Neural crest cell (in vitro differentiated cells): ENCODE data around the gene NEIL1. TPM values are rescaled to one million over a fixed set of nuclear protein-coding genes. Genes with fewer than 3 reads are reported as not detected.
"Not testable (repeated sequence)": the region's sequence is repeated elsewhere in the genome, so short reads cannot be mapped to it uniquely, and the experiment has no call there.

Experiments used
- DNase-seq: peaks from one replicate; pipeline ENCODE4 v3.0.0; 2021; ENCODE audit warnings: low read depth, mixed read lengths, low spot score
- H3K27ac Mint-ChIP-seq: one replicate; pipeline ENCODE4 v1.8.0; 2021; ENCODE audit warnings: mild to moderate bottlenecking, mixed read lengths; ENCODE audit not compliant: unreplicated experiment
- H3K27me3 Mint-ChIP-seq: 2 replicates; pipeline ENCODE4 v1.8.0; 2021; ENCODE audit warnings: low read depth, mild to moderate bottlenecking, mixed read lengths
- H3K36me3 Mint-ChIP-seq: 2 replicates; pipeline ENCODE4 v1.8.0; 2021; ENCODE audit warnings: low read depth, mild to moderate bottlenecking, mixed read lengths
- H3K4me1 Mint-ChIP-seq: 2 replicates; pipeline ENCODE4 v1.8.0; 2021; ENCODE audit warnings: mixed read lengths
- H3K4me3 Mint-ChIP-seq: one replicate; pipeline ENCODE4 v1.8.0; 2021; ENCODE audit warnings: mild to moderate bottlenecking, mixed read lengths
- H3K9me3 Mint-ChIP-seq: 2 replicates; pipeline ENCODE4 v1.8.0; 2021; ENCODE audit warnings: mixed read lengths
- CTCF ChIP-seq: fragments of 200-600 bp; sonication (generic); conservative IDR thresholded peaks from 2 replicates; pipeline ENCODE4 v1.5.0; 2021; ENCODE audit warnings: antibody characterized with exemption, mild to moderate bottlenecking
- total RNA-seq: library from RNA; stranded (reverse); gene quantifications from 2 replicates; pipeline ENCODE4 v1.2.1, GENCODE V29; 2021

Gene NEIL1
- total RNA-seq, 1 donor from 2014 or later = 20.4 TPM

- no peak overlapping the region for H3K27ac Mint-ChIP-seq
- DNase-seq = peak; percentile 25
- peak; percentile 65 for TF ChIP-seq CTCF
- H3K4me1 Mint-ChIP-seq = peaks cover 10% of the 10 kb centered on the region
- peaks cover 60% of the 10 kb centered on the region for H3K27me3 Mint-ChIP-seq
- H3K9me3 Mint-ChIP-seq = no peaks in the 10 kb centered on the region
- no peak overlapping the region for H3K4me3 Mint-ChIP-seq
- no peaks in the 10 kb centered on the region for H3K36me3 Mint-ChIP-seq
Measured at GRCh38 chr15:75307778-75308390, 39.0 kb upstream of the NEIL1 start.

DNA sequence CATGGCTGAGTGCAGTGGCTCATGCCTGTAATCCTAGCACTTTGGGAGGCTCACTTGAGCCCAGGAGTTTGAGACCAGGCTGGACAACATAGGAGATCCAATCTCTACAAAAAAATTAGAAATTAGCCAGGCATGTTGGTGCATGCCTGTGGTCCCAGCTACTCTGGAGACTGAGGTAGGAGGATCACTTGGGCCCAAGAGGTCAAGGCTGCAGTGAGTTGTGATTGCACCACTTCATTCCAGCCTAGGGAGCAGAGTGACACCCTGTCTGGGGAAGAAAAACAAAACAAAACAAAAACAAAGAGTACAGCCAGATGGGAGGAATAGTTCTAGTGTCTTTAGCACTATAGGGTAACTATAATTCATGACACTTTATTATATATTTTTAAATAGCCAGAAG lies 37.1 kb upstream of the NEIL1 start:
- no peak for TF ChIP-seq CTCF
- H3K27me3 Mint-ChIP-seq = peaks cover 49% of the 10 kb centered on the region
- H3K4me1 Mint-ChIP-seq = peaks cover 10% of the 10 kb centered on the region
- H3K4me3 Mint-ChIP-seq = no peak overlapping the region
- H3K27ac Mint-ChIP-seq = no peak overlapping the region
- no peaks in the 10 kb centered on the region for H3K36me3 Mint-ChIP-seq
- no peaks in the 10 kb centered on the region for H3K9me3 Mint-ChIP-seq
- no peak for DNase-seq

GRCh38 chr15:75312548-75312947 lies 34.3 kb upstream of the NEIL1 start:
- H3K4me3 Mint-ChIP-seq, DNase-seq, H3K4me1 Mint-ChIP-seq, H3K36me3 Mint-ChIP-seq, H3K27ac Mint-ChIP-seq, H3K9me3 Mint-ChIP-seq: not testable (repeated sequence)
- peaks cover 35% of the 10 kb centered on the region for H3K27me3 Mint-ChIP-seq

DNA sequence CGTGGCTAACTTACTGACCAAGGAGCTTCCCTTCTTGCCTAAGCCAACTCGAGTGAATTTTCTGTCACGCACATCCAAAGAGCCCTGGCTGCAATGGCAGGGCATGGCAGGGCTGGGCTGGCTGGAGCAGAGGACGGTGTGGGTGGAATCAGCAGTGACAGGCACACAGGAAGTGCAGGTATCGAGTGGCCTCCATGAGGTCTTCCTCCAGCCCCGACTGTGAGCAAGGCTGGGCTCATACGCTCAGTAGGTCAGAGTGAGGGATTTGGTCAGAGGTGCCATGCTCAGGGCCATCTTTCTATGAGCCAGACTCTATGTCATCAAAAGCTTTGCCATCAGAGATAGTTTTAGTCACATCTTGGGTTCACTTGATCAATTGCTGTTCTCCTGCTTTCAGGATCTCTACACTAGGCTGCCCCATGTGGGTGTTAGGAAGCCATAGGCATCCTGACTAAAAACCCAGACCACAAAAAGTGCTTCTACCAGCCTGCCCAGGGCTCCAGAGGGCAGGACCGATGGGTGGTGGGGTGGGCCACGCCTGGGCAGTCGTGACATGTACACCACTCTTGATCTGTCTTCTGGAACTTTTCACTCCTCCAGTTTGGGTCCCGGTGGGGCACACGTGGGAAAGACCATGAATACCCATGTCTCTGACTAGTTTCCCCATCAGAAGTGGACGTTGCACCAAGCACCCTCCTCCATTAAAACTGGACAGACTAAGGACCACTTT lies 33.6 kb upstream of the NEIL1 start:
- Mint-ChIP-seq H3K4me1 (no peaks in the 10 kb centered on the region), H3K27ac (peak overlapping the region; percentile 24), H3K27me3 (peaks cover 27% of the 10 kb centered on the region), H3K4me3 (no peak overlapping the region), H3K9me3 (no peaks in the 10 kb centered on the region), H3K36me3 (no peaks in the 10 kb centered on the region)
- no peak for DNase-seq
- no peak for TF ChIP-seq CTCF

DNA sequence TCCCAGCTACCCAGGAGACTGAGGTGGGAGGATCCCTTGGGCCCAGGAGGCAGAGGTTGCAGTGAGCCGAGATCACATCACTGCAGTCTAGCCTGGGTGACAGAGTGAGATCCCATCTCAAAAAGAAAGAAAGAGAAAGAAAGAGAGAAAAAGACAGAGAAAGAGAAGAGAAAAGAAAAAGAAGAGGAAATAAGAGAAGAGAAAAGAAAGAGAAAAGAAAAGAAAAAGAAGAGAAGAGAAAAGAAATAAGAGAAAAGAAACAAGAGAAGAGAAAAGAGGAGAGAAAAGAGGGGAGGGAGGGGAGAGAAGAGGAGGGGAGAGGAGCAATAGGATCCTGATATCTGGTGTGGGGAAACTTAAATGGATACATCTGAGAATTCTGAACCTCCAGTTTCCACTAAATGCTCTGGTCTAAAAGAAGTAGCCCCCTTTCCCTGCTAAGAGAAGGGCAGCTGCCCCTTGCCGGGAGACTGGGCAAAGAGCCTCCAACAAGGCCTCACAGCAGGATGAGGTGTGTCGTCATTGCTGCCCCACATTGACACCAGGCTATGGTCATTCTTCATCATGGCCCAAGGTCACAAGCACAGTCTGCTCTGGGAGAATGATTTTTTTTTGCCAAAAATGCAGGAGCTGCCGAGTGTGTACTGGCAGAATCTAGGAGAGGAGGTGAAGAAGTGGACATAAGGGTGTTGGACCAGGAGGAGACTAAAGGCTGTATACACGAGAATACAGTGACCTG lies 32.1 kb upstream of the NEIL1 start:
- no peaks in the 10 kb centered on the region for H3K4me1 Mint-ChIP-seq
- no peaks in the 10 kb centered on the region for H3K9me3 Mint-ChIP-seq
- TF ChIP-seq CTCF = no peak
- no peaks in the 10 kb centered on the region for H3K36me3 Mint-ChIP-seq
- no peak for DNase-seq
- H3K27ac Mint-ChIP-seq = no peak overlapping the region
- peaks cover 18% of the 10 kb centered on the region for H3K27me3 Mint-ChIP-seq
- H3K4me3 Mint-ChIP-seq = no peak overlapping the region

GRCh38 chr15:75319231-75319897 lies 27.5 kb upstream of the NEIL1 start:
- H3K36me3 Mint-ChIP-seq, H3K27ac Mint-ChIP-seq, H3K4me3 Mint-ChIP-seq, H3K9me3 Mint-ChIP-seq, H3K4me1 Mint-ChIP-seq, DNase-seq: not testable (repeated sequence)
- H3K27me3 Mint-ChIP-seq = peaks cover 16% of the 10 kb centered on the region
